Sigmoid colon (tissue), 4 donors: ENCODE data around the gene TAOK1.

Experiments used
- CTCF ChIP-seq, 4 experiments: fragments of 450-650 bp in 3 of 4; fragments of 200-600 bp in 1 of 4; IDR thresholded peaks; one replicate each; pipeline ENCODE4 v1.5.1; 2016 to 2019; ENCODE audit warnings: antibody characterized with exemption in 4 of 4, mild to moderate bottlenecking in 3 of 4, moderate library complexity in 2 of 4
- EP300 ChIP-seq, 4 donors: sonication (generic); formaldehyde crosslinking; IDR thresholded peaks; one replicate each; pipeline ENCODE4 v1.6.1; 2017; ENCODE audit warnings: antibody characterized with exemption in 4 of 4
- POLR2A ChIP-seq, 2 donors: fragments of 450-650 bp; IDR thresholded peaks; one replicate each; pipeline ENCODE4 v1.6.1; 2016; ENCODE audit warnings: antibody characterized with exemption in 2 of 2, mild to moderate bottlenecking in 2 of 2, moderate library complexity in 2 of 2
- POLR2AphosphoS5 ChIP-seq, 4 donors: sonication (generic); formaldehyde crosslinking; IDR thresholded peaks; one replicate each; pipeline ENCODE4 v1.6.1; 2017; ENCODE audit warnings: antibody characterized with exemption in 4 of 4

- TF ChIP-seq CTCF (IDR thresholded peaks at IDR 0.05) (no peak), POLR2A (IDR thresholded peaks at IDR 0.05) (no peak), POLR2AphosphoS5 (IDR thresholded peaks at IDR 0.05) (no peak), EP300 (IDR thresholded peaks at IDR 0.05) (no peak)
Measured at GRCh38 chr17:29383686-29384085, 6.5 kb upstream of the TAOK1 start.
